NB4 (cell line): ENCODE data around the gene EFNA2.
A peak's percentile ranks its signal among the peaks of the same experiment; 100 is the strongest.

ENCODE experiments used
- DNase-seq: peaks from one replicate; pipeline ENCODE4 v3.0.0; 2010; ENCODE audit warnings: low read depth
- H3K4me3 ChIP-seq: one replicate; pipeline ENCODE4 v1.5.1; 2011; ENCODE audit warnings: mild to moderate bottlenecking, low read depth, low read length, moderate library complexity
- MYC ChIP-seq: IDR thresholded peaks from 2 replicates; pipeline ENCODE4 v1.6.1; 2011; ENCODE audit warnings: low read depth, low read length
- POLR2A ChIP-seq: IDR thresholded peaks from 2 replicates; pipeline ENCODE4 v1.6.1; 2011; ENCODE audit warnings: mild to moderate bottlenecking; ENCODE audit not compliant: insufficient read length; ENCODE audit errors: extremely low read depth
- TF ChIP-seq, protein P1 (sequence below): IDR thresholded peaks from 2 replicates; pipeline ENCODE4 v1.6.1; 2011; ENCODE audit warnings: low read depth, low read length
- TF ChIP-seq, protein P2 (sequence below): IDR thresholded peaks from one replicate; pipeline ENCODE4 v1.5.1; 2012; ENCODE audit warnings: low read depth, low read length

EFNA2 gene

DNA sequence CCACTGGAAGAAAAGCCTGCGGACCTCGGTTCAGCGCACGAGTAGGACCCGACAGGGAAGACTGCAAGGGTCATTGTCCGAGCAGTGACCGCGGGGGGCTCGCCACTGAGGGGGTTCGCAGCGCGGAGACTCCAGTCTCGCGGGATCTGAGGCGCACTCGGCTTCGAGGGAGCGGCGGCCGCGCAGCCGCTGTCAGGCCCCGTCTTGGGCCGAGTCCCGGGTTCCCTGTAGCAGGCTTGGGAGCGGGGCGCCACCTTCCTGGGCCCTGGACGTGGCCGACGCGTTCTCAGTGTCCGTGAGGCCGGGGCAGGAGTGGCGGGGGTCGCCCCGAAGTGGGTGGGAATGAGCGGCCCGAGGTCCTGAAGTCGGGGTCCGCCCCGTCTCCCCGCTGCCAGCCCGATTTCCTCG is 10.8 kb upstream of the EFNA2 start:
- TF ChIP-seq, protein P1, sequence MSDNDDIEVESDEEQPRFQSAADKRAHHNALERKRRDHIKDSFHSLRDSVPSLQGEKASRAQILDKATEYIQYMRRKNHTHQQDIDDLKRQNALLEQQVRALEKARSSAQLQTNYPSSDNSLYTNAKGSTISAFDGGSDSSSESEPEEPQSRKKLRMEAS = no peak
- TF ChIP-seq, protein P2, sequence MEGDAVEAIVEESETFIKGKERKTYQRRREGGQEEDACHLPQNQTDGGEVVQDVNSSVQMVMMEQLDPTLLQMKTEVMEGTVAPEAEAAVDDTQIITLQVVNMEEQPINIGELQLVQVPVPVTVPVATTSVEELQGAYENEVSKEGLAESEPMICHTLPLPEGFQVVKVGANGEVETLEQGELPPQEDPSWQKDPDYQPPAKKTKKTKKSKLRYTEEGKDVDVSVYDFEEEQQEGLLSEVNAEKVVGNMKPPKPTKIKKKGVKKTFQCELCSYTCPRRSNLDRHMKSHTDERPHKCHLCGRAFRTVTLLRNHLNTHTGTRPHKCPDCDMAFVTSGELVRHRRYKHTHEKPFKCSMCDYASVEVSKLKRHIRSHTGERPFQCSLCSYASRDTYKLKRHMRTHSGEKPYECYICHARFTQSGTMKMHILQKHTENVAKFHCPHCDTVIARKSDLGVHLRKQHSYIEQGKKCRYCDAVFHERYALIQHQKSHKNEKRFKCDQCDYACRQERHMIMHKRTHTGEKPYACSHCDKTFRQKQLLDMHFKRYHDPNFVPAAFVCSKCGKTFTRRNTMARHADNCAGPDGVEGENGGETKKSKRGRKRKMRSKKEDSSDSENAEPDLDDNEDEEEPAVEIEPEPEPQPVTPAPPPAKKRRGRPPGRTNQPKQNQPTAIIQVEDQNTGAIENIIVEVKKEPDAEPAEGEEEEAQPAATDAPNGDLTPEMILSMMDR = no peak
- TF ChIP-seq MYC (no peak), POLR2A (no peak)
- DNase-seq = no peak
- peak overlapping the region; percentile 28 for H3K4me3 ChIP-seq

DNA sequence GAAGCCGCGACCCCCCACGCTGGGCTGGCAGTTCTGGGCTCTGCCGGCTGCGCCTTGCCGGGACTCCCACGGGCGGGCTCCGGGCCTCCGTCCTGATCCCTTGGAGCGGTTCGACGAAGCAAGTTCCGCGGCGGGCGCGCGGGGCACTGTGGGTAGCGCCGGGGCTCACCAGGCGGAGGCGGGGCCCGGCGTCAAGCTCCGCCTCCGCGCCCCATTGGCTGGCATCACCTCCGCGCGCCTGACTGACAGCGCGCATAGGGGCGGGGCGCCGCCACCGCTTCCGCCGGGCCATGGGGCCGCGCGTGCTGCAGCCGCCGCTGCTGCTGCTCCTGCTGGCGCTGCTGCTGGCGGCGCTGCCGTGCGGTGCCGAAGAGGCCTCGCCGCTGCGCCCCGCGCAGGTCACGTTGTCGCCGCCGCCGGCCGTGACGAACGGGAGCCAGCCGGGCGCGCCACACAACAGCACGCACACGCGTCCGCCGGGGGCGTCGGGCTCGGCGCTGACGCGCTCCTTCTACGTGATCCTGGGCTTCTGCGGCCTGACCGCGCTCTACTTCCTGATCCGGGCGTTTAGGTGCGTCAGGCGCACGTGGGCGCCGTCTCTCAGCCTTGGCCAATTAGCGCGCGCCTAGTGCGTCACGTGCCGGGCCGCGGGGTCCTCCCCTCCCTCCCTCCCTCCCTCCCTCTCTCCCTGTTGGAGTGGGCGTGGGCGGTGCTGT is 10.3 kb upstream of the EFNA2 start, which contains the start of gene FAM174C:
FAM174C (plus strand) TSS at position 271 of the 716 bp plus-strand sequence; CDS start at position 291, 20 bp downstream.
- H3K4me3 ChIP-seq = peak within 1 kb of the TSS; percentile 64
- DNase-seq = peak; percentile 95
- TF ChIP-seq, protein P1 = peak; percentile 96
- TF ChIP-seq, protein P2 = no peak
- TF ChIP-seq POLR2A (peak; percentile 64), MYC (peak; percentile 84)

DNA sequence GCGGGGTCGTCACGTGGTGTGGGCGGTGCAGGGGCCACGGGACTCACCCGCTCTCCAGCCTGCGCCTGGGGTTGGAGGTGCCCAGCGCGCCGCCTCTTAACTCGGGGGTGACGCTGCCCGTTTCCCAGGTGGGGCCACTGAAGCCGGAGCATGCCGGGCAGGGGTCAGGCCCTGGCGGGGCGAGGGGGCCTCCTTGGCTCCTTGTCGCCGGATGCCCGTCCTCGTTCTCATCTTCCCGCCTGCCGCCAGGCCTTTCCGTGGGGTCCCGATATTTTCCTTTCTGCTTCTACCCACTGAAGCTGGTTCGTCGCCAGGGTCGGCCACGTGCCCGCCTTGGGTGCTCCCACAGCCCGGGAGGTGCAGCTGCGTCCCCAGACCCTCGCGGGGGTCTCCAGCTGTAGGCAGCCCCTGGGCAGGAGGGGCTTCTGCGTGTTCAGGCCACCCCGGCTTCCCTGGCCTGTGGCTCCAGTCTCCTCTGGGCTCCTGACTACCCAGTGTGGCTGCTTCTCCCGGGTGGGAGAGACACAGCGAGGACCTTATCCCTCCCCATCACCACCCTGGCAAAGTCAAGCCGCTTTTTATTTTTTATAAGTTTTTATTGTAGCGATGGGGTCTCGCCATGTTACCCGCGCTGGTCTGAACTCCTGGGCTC is 9.6 kb upstream of the EFNA2 start:
- H3K4me3 ChIP-seq = peak overlapping the region; percentile 64
- TF ChIP-seq, protein P2 = no peak
- TF ChIP-seq, protein P1 = no peak
- TF ChIP-seq MYC = no peak; the same call in 1 of the 2 replicates
- TF ChIP-seq POLR2A = no peak
- no peak for DNase-seq

DNA sequence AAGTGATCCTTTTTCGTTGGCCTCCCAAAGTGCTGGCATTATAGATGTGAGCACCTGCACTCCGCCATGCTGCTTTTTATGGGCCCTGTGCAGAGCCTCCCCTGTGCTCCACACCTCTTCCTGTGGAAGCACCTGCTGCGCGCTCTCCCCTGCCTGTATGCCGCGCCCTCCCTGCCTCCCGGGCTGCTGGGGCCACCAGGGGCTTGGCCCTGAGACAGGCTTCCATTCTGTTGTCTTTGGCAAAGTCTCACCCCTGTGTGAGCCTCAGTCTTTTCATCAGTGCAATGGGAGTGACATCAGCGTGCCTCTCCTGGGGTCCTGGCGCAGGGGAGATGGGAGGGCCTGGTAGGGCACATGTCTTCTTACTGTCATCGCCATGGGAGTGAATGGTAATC is 9.0 kb upstream of the EFNA2 start:
- peak overlapping the region; percentile 64 for H3K4me3 ChIP-seq
- no peak for TF ChIP-seq POLR2A
- TF ChIP-seq MYC = no peak
- TF ChIP-seq, protein P2 = no peak
- TF ChIP-seq, protein P1 = no peak
- DNase-seq = no peak

DNA sequence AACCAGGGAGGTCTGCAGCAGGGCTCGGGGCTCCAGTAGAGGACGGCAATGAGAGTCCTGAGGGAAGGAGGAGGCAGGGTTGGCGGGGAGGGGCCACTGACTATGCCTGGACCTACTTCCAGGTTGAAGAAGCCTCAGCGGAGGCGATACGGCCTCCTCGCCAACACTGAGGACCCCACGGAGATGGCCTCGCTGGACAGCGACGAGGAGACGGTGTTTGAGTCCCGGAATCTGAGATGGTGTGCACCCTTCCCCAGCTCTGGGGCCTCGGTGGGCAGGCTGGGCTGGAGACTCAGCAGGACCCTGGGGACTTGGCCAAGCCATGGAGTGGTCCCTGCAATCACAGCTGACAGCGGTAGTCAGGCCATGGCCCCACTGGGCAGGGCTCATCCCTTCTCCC is 8.6 kb upstream of the EFNA2 start:
- no peak overlapping the region for H3K4me3 ChIP-seq
- no peak for DNase-seq
- TF ChIP-seq MYC = no peak

DNA sequence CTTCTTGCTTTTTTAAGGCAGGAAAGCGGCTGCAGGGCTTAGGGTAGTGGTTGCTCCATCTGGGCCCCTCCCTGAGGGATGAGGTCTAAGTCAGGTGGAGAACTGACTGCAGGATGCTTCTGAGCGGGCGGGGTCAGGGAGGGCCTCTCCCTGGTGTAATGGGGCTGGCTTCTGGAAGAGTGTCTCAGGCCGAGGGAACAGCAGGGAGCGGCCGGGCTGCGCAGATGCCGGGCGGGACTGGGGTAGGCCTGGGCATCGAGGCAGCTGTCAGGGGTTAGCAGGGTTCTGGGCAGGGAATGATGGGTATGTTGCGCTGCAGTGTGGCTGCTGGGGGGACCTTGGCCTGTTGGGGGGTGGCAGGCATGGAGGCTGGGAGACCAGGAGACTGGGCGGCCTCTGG is 7.6 kb upstream of the EFNA2 start:
- DNase-seq = no peak
- TF ChIP-seq, protein P2 = no peak
- TF ChIP-seq, protein P1 = no peak
- TF ChIP-seq MYC (no peak), POLR2A (no peak)
- H3K4me3 ChIP-seq = no peak overlapping the region
